HEK293 (cell line): ENCODE results near the gene GAMT.
A peak's percentile ranks its signal among the peaks of the same experiment; 100 is the strongest.

ENCODE experiments used
- GLI4 ChIP-seq: fragments of 450-650 bp; formaldehyde crosslinking; IDR thresholded peaks from 2 replicates; pipeline ENCODE4 v1.5.1; 2016; ENCODE audit warnings: missing biosample characterization, missing genetic modification characterization
- GLIS2 ChIP-seq: fragments of 450-650 bp; formaldehyde crosslinking; IDR thresholded peaks from 2 replicates; pipeline ENCODE4 v1.5.1; 2016; ENCODE audit warnings: missing biosample characterization, missing genetic modification characterization
- SALL2 ChIP-seq: fragments of 450-650 bp; formaldehyde crosslinking; IDR thresholded peaks from 2 replicates; pipeline ENCODE4 v1.5.0; 2017; ENCODE audit warnings: missing biosample characterization, mild to moderate bottlenecking, missing genetic modification characterization, borderline replicate concordance
- SP2 ChIP-seq: fragments of 450-650 bp; formaldehyde crosslinking; IDR thresholded peaks from 2 replicates; pipeline ENCODE4 v1.5.1; 2016; ENCODE audit warnings: missing biosample characterization, missing genetic modification characterization
- ZBTB11 ChIP-seq: fragments of 450-650 bp; formaldehyde crosslinking; conservative IDR thresholded peaks from 2 replicates; pipeline ENCODE4 v1.5.1; 2016; ENCODE audit warnings: low read depth, missing biosample characterization, missing genetic modification characterization
- ZBTB20 ChIP-seq: fragments of 450-650 bp; formaldehyde crosslinking; IDR thresholded peaks from 2 replicates; pipeline ENCODE4 v1.5.1; 2016; ENCODE audit warnings: missing biosample characterization, missing genetic modification characterization
- ZBTB48 ChIP-seq: fragments of 450-650 bp; formaldehyde crosslinking; IDR thresholded peaks from 2 replicates; pipeline ENCODE4 v1.5.1; 2016; ENCODE audit warnings: missing biosample characterization, missing genetic modification characterization
- ZNF140 ChIP-seq: fragments of 450-650 bp; formaldehyde crosslinking; IDR thresholded peaks from 2 replicates; pipeline ENCODE4 v1.5.1; 2016; ENCODE audit warnings: missing biosample characterization, missing genetic modification characterization
- ZNF175 ChIP-seq: fragments of 450-650 bp; formaldehyde crosslinking; IDR thresholded peaks from 2 replicates; pipeline ENCODE4 v1.5.1; 2016; ENCODE audit warnings: missing biosample characterization, missing genetic modification characterization
- ZNF19 ChIP-seq: fragments of 450-650 bp; formaldehyde crosslinking; IDR thresholded peaks from 2 replicates; pipeline ENCODE4; 2016; ENCODE audit warnings: missing biosample characterization, missing genetic modification characterization, low read depth
- ZNF202 ChIP-seq: fragments of 450-650 bp; formaldehyde crosslinking; IDR thresholded peaks from 2 replicates; pipeline ENCODE4 v1.5.1; 2016; ENCODE audit warnings: missing biosample characterization, missing genetic modification characterization, borderline replicate concordance
- ZNF239 ChIP-seq: fragments of 450-650 bp; formaldehyde crosslinking; IDR thresholded peaks from 2 replicates; pipeline ENCODE4 v1.5.1; 2016; ENCODE audit warnings: missing biosample characterization, missing genetic modification characterization
- ZNF24 ChIP-seq: fragments of 450-650 bp; formaldehyde crosslinking; IDR thresholded peaks from 2 replicates; pipeline ENCODE4 v1.5.1; 2016; ENCODE audit warnings: missing biosample characterization, missing genetic modification characterization
- ZNF274 ChIP-seq, 2 experiments: fragments of 200-500 bp in 1 of 2; fragments of 450-650 bp in 1 of 2; sonication (Bioruptor generic) in 1 of 2; formaldehyde crosslinking in 1 of 2; IDR thresholded peaks; 2 replicates each; pipeline versions ENCODE4 v1.5.1 to v1.6.1; 2014 to 2016; ENCODE audit warnings: borderline replicate concordance in 1 of 2, inconsistent platforms in 1 of 2, low read length in 1 of 2, missing biosample characterization in 1 of 2, missing genetic modification characterization in 1 of 2
- ZNF391 ChIP-seq: fragments of 450-650 bp; formaldehyde crosslinking; IDR thresholded peaks from 2 replicates; pipeline ENCODE4 v1.5.1; 2016; ENCODE audit warnings: low read depth, missing biosample characterization, missing genetic modification characterization, borderline replicate concordance
- ZNF404 ChIP-seq: fragments of 450-650 bp; formaldehyde crosslinking; IDR thresholded peaks from 2 replicates; pipeline ENCODE4 v1.5.1; 2017; ENCODE audit warnings: missing biosample characterization, missing genetic modification characterization
- ZNF426 ChIP-seq: fragments of 450-650 bp; formaldehyde crosslinking; IDR thresholded peaks from 2 replicates; pipeline ENCODE4 v1.5.1; 2017; ENCODE audit warnings: missing biosample characterization, missing genetic modification characterization, mild to moderate bottlenecking, inconsistent platforms, moderate library complexity
- ZNF473 ChIP-seq: fragments of 450-650 bp; formaldehyde crosslinking; IDR thresholded peaks from 2 replicates; pipeline ENCODE4 v1.5.1; 2017; ENCODE audit warnings: missing biosample characterization, missing genetic modification characterization
- ZNF510 ChIP-seq: fragments of 450-650 bp; formaldehyde crosslinking; IDR thresholded peaks from 2 replicates; pipeline ENCODE4 v1.5.1; 2018; ENCODE audit warnings: mild to moderate bottlenecking, missing genetic modification characterization, missing biosample characterization; ENCODE audit not compliant: insufficient replicate concordance
- ZNF600 ChIP-seq: fragments of 450-650 bp; formaldehyde crosslinking; IDR thresholded peaks from 2 replicates; pipeline ENCODE4 v1.5.1; 2016; ENCODE audit warnings: missing biosample characterization, missing genetic modification characterization
- ZNF623 ChIP-seq: fragments of 450-650 bp; formaldehyde crosslinking; IDR thresholded peaks from 2 replicates; pipeline ENCODE4 v1.5.1; 2016; ENCODE audit warnings: missing biosample characterization, missing genetic modification characterization
- ZNF670 ChIP-seq: fragments of 450-650 bp; formaldehyde crosslinking; IDR thresholded peaks from 2 replicates; pipeline ENCODE4 v1.5.1; 2016; ENCODE audit warnings: missing biosample characterization, missing genetic modification characterization, low read depth
- ZNF701 ChIP-seq: fragments of 450-650 bp; formaldehyde crosslinking; IDR thresholded peaks from 2 replicates; pipeline ENCODE4 v1.5.1; 2016; ENCODE audit warnings: missing biosample characterization, missing genetic modification characterization
- ZNF792 ChIP-seq: fragments of 450-650 bp; formaldehyde crosslinking; IDR thresholded peaks from 2 replicates; pipeline ENCODE4 v1.5.1; 2016; ENCODE audit warnings: missing biosample characterization, missing genetic modification characterization
- ZSCAN30 ChIP-seq: fragments of 450-650 bp; IDR thresholded peaks from 2 replicates; pipeline ENCODE4 v1.5.1; 2018; ENCODE audit warnings: missing biosample characterization, mild to moderate bottlenecking, missing genetic modification characterization, moderate library complexity
- ZSCAN4 ChIP-seq: fragments of 450-650 bp; formaldehyde crosslinking; IDR thresholded peaks from 2 replicates; pipeline ENCODE4 v1.5.1; 2017; ENCODE audit warnings: missing biosample characterization, missing genetic modification characterization
- TF ChIP-seq, protein P1 (sequence below): fragments of 450-650 bp; formaldehyde crosslinking; IDR thresholded peaks from 2 replicates; pipeline ENCODE4 v1.5.1; 2016; ENCODE audit warnings: missing biosample characterization, missing genetic modification characterization
- TF ChIP-seq, protein P2 (sequence below): fragments of 450-650 bp; formaldehyde crosslinking; IDR thresholded peaks from 2 replicates; pipeline ENCODE4 v1.5.1; 2017; ENCODE audit warnings: missing biosample characterization, mild to moderate bottlenecking, missing genetic modification characterization, moderate library complexity
- TF ChIP-seq, protein P3 (sequence below): fragments of 450-650 bp; formaldehyde crosslinking; IDR thresholded peaks from 2 replicates; pipeline ENCODE4 v1.5.1; 2016; ENCODE audit warnings: missing biosample characterization, missing genetic modification characterization

The GAMT gene

GRCh38 chr19:1438035-1438932, 36.9 kb upstream of the GAMT start, which contains the start of gene RPS15 (continued):
- TF ChIP-seq GLI4 (tag by site-specific recombination), result peak; percentile 91
- peak; percentile 39; the same call in 1 of the 2 replicates for TF ChIP-seq ZBTB20 (tag by site-specific recombination)
- peak; percentile 93 for TF ChIP-seq SP2
- TF ChIP-seq ZNF792, result peak; percentile 95
- TF ChIP-seq ZNF404, result no peak
- no peak for TF ChIP-seq ZNF202
- TF ChIP-seq, protein P1, sequence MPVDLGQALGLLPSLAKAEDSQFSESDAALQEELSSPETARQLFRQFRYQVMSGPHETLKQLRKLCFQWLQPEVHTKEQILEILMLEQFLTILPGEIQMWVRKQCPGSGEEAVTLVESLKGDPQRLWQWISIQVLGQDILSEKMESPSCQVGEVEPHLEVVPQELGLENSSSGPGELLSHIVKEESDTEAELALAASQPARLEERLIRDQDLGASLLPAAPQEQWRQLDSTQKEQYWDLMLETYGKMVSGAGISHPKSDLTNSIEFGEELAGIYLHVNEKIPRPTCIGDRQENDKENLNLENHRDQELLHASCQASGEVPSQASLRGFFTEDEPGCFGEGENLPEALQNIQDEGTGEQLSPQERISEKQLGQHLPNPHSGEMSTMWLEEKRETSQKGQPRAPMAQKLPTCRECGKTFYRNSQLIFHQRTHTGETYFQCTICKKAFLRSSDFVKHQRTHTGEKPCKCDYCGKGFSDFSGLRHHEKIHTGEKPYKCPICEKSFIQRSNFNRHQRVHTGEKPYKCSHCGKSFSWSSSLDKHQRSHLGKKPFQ (tag by site-specific recombination), result peak; percentile 36
- TF ChIP-seq SALL2, result no peak
- TF ChIP-seq ZNF175 (tag by site-specific recombination), result no peak
- TF ChIP-seq ZNF19 (tag by site-specific recombination), result no peak
- TF ChIP-seq ZNF426, result no peak
- TF ChIP-seq ZNF473 (tag by site-specific recombination), result no peak
- no peak for TF ChIP-seq ZNF274 (IDR thresholded peaks at IDR 0.05; ENCODE audit: low read length)
- no peak for TF ChIP-seq ZNF274 (tag by site-specific recombination; IDR thresholded peaks at IDR 0.05; ENCODE audit: borderline replicate concordance)
- peak; percentile 54; the same call in 1 of the 2 replicates for TF ChIP-seq ZBTB48 (tag by site-specific recombination)
- TF ChIP-seq ZNF24 (tag by site-specific recombination), result peak; percentile 88
- TF ChIP-seq ZBTB11, result peak; percentile 72
- TF ChIP-seq ZSCAN30 (tag by site-specific recombination), result 0 out of 2 replicates have a peak, but pooled peaks have one; percentile 71
- TF ChIP-seq ZNF510 (tag by site-specific recombination), result no peak
- TF ChIP-seq ZNF391 (tag by site-specific recombination), result peak; percentile 95; the same call in 1 of the 2 replicates
- TF ChIP-seq ZNF600 (tag by site-specific recombination), result peak; percentile 93
- TF ChIP-seq ZSCAN4 (tag by site-specific recombination), result peak; percentile 61; the same call in 1 of the 2 replicates
- TF ChIP-seq, protein P2, sequence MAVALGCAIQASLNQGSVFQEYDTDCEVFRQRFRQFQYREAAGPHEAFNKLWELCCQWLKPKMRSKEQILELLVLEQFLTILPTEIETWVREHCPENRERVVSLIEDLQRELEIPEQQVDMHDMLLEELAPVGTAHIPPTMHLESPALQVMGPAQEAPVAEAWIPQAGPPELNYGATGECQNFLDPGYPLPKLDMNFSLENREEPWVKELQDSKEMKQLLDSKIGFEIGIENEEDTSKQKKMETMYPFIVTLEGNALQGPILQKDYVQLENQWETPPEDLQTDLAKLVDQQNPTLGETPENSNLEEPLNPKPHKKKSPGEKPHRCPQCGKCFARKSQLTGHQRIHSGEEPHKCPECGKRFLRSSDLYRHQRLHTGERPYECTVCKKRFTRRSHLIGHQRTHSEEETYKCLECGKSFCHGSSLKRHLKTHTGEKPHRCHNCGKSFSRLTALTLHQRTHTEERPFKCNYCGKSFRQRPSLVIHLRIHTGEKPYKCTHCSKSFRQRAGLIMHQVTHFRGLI, result no peak
- TF ChIP-seq ZNF140 (tag by site-specific recombination), result no peak
- TF ChIP-seq ZNF239 (tag by site-specific recombination), result peak; percentile 87; the same call in 1 of the 2 replicates
- TF ChIP-seq ZNF670 (tag by site-specific recombination), result no peak
- TF ChIP-seq, protein P3, sequence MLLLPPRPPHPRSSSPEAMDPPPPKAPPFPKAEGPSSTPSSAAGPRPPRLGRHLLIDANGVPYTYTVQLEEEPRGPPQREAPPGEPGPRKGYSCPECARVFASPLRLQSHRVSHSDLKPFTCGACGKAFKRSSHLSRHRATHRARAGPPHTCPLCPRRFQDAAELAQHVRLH, result peak; percentile 88
- TF ChIP-seq ZNF701 (tag by site-specific recombination), result no peak
- peak; percentile 37 for TF ChIP-seq ZNF623
- no peak for TF ChIP-seq GLIS2
